ENCODE results near the gene LRP3. TPM values are rescaled to one million over a fixed set of nuclear protein-coding genes. Genes with fewer than 3 reads are reported as not detected.

The LRP3 gene
- total and polyA plus RNA-seq, 2 donors (not counting 1 experiment from before 2014, with no cell fraction given), result 0.10 TPM; not detected in 1

DNA sequence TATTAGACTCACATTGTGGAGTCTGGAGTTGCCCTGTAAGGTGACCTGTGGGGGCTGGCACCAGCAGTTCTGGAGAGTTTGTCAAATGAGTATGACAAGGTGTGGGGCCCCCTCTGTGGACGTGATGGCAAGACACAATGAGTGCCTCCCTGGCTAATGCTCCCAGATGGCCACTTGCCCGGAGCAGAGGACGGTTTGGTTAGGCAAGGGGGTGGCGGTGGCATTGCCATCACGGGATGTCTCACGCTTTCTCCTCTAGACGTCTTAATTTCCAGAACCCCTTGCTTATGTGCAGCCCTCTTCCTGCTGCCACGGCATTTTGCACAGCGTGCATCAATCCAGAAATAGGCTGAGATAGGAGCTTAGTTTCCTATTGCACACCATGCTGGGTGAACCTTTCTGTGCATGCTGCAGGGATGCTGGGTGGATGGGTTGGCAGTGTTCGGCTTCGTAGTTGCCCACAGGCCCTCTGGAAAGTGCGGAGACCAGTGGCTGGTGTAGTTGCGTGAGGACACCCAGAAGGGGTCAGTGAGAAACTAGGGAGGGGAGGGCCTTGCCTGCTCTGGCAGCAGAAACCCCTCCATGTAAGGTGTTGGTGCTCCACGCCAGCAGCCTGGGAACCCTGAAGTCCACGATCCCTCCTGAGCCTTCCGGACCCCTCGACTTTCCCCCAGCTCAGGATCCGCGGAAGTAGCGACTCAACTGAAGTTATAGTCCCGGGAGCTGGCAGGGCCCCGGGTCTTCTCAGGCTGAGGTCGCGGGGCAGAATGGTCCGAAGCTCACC lies 18.1 kb upstream of the LRP3 start:
- ATAC-seq (ENCODE audit: low read depth) (no peak), DNase-seq (no peak)
- Histone ChIP-seq H3K27ac (ENCODE audit: low read length in 2 of 2) (peak overlapping the region; percentile 83 to 96), H3K4me1 (ENCODE audit: control insufficient read depth in 2 of 2, insufficient read depth in 2 of 2, low read length in 2 of 2) (peaks cover 12 to 37% of the 10 kb centered on the region in 2 donors), H4K20me1 (ENCODE audit: control insufficient read depth, insufficient read depth, low read length, poor library complexity, severe bottlenecking) (no peaks in the 10 kb centered on the region), H3K36me3 (replicated peaks in 1 of 2; ENCODE audit: control extremely low read depth in 1 of 2, control insufficient read depth in 1 of 2, extremely low read depth in 1 of 2, insufficient read depth in 2 of 2, low read length in 1 of 2) (no peaks in the 10 kb centered on the region), H3K27me3 (replicated peaks in 1 of 4; ENCODE audit: control extremely low read depth in 1 of 4, control insufficient read depth in 3 of 4, insufficient read depth in 4 of 4, low read length in 3 of 4) (no peaks in the 10 kb centered on the region), H3K4me3 (ENCODE audit: control extremely low read depth in 1 of 5, extremely low read depth in 1 of 5, insufficient read depth in 1 of 5, low read depth in 2 of 5, low read length in 4 of 5) (peak overlapping the region; percentile 43 to 97 (median 90)), H2AFZ (ENCODE audit: insufficient read depth, low read depth, low read length, poor library complexity, severe bottlenecking) (peak overlapping the region; percentile 96), H3K9me3 (ENCODE audit: control extremely low read depth in 1 of 3, control insufficient read depth in 2 of 3, insufficient read depth in 1 of 3, low read length in 2 of 3) (no peaks in the 10 kb centered on the region), H3K4me2 (replicated peaks; ENCODE audit: low read depth, low read length, poor library complexity, severe bottlenecking) (peak overlapping the region; percentile 87), H3K79me2 (ENCODE audit: control insufficient read depth, insufficient read depth, low read length) (peaks cover 14% of the 10 kb centered on the region), H3K9ac (ENCODE audit: low read length) (peak overlapping the region; percentile 95)
- 14% methylated on average over 21 of the region's 25 CpGs for WGBS (ENCODE audit: insufficient coverage)
- Mint-ChIP-seq H3K9me3 (ENCODE audit: insufficient read depth) (no peaks in the 10 kb centered on the region), H3K27ac (peak overlapping the region; percentile 100), H3K4me1 (peaks cover 32% of the 10 kb centered on the region), H3K4me3 (peak overlapping the region; percentile 97), H3K27me3 (peaks cover 3% of the 10 kb centered on the region)
- ChIA-PET CTCF (interaction anchor here (0.9 to 3.1 kb wide), 9 partner anchors 9 to 198 kb away, joined by 3 to 14 read pairs (median 6); partner anchors contain the start of gene CEBPA), POLR2A (interaction anchor here (1.0 to 2.1 kb wide), 2 partner anchors 32 to 197 kb away, joined by 3 to 10 read pairs; partner anchors contain the start of gene CEBPG)
- intact Hi-C loops (cut with micrococcal nuclease), result loop anchor here (2.0 kb wide), 4 partner anchors 127 to 1189 kb away; partner anchors contain the start of genes CEBPA, GPI, PDCD5 and PEPD
- no peak for TF ChIP-seq EZH2 (IDR thresholded peaks at IDR 0.05; ENCODE audit: borderline replicate concordance, insufficient read depth, low read depth, low read length, poor library complexity, severe bottlenecking)
- TF ChIP-seq, protein P1, sequence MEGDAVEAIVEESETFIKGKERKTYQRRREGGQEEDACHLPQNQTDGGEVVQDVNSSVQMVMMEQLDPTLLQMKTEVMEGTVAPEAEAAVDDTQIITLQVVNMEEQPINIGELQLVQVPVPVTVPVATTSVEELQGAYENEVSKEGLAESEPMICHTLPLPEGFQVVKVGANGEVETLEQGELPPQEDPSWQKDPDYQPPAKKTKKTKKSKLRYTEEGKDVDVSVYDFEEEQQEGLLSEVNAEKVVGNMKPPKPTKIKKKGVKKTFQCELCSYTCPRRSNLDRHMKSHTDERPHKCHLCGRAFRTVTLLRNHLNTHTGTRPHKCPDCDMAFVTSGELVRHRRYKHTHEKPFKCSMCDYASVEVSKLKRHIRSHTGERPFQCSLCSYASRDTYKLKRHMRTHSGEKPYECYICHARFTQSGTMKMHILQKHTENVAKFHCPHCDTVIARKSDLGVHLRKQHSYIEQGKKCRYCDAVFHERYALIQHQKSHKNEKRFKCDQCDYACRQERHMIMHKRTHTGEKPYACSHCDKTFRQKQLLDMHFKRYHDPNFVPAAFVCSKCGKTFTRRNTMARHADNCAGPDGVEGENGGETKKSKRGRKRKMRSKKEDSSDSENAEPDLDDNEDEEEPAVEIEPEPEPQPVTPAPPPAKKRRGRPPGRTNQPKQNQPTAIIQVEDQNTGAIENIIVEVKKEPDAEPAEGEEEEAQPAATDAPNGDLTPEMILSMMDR (IDR thresholded peaks at IDR 0.05), result peak; percentile 5

All from B cell (primary cell).